CD4-positive, alpha-beta T cell (primary cell): ENCODE data around the gene ST14. TPM values are rescaled to one million over a fixed set of nuclear protein-coding genes. Genes with fewer than 3 reads are reported as not detected.

Experiments
- ATAC-seq: fragments of 200-7000 bp; cut with Tn5 transposase; one replicate; pipeline ENCODE4 v1.10.0; 2022; ENCODE audit warnings: mild to moderate bottlenecking; ENCODE audit not compliant: poor library complexity
- CTCF ChIA-PET: fragments of 350-600 bp; sonication (Branson Sonifier 250); formaldehyde crosslinking; loops from one replicate; lab custom pipeline; 2021; ENCODE audit warnings: antibody characterized with exemption, inconsistent platforms; lab: Charles Lee
- POLR2A ChIA-PET: fragments of 350-600 bp; sonication (Branson Sonifier 250); formaldehyde crosslinking; loops from one replicate; lab custom pipeline; 2021; ENCODE audit warnings: antibody characterized with exemption, inconsistent platforms; lab: Charles Lee
- DNase-seq, 14 experiments: peaks; one replicate each; pipeline ENCODE4 v3.0.0-alpha.2; 2013 to 2020; ENCODE audit warnings: mixed read lengths in 2 of 14
- H3K27ac ChIP-seq, 2 donors: one replicate each; pipeline versions ENCODE4 v1.5.1 to v1.7.0; 2013; ENCODE audit warnings: low read length in 2 of 2, low read depth in 1 of 2, mild to moderate bottlenecking in 1 of 2
- H3K27me3 ChIP-seq, 2 experiments: 1 replicate in 1 of 2; 2 replicates in 1 of 2; pipeline versions ENCODE4 v1.6.1 to v1.7.0; 2013; ENCODE audit warnings: low read length in 2 of 2, control low read depth in 1 of 2, mild to moderate bottlenecking in 1 of 2, moderate library complexity in 1 of 2; ENCODE audit not compliant: insufficient read depth in 2 of 2, control insufficient read depth in 1 of 2
- H3K36me3 ChIP-seq: one replicate; pipeline ENCODE4 v1.6.1; 2013; ENCODE audit warnings: low read length, control low read depth; ENCODE audit not compliant: insufficient read depth
- H3K4me1 ChIP-seq: one replicate; pipeline ENCODE4 v1.6.1; 2013; ENCODE audit warnings: low read length, control low read depth; ENCODE audit not compliant: insufficient read depth
- H3K4me3 ChIP-seq: one replicate; pipeline ENCODE4 v1.5.1; 2013; ENCODE audit warnings: mild to moderate bottlenecking, low read length, moderate library complexity
- H3K9me3 ChIP-seq, 2 experiments: 1 replicate in 1 of 2; 2 replicates in 1 of 2; pipeline versions ENCODE4 v1.6.1 to v1.7.0; 2013; ENCODE audit warnings: low read length in 2 of 2, mild to moderate bottlenecking in 2 of 2, control low read depth in 1 of 2, moderate library complexity in 1 of 2; ENCODE audit not compliant: control insufficient read depth in 1 of 2, insufficient read depth in 1 of 2
- H3K27ac Mint-ChIP-seq: one replicate; pipeline ENCODE4 v1.8.0; 2020; ENCODE audit warnings: mixed read lengths
- H3K27me3 Mint-ChIP-seq: one replicate; pipeline ENCODE4 v1.8.0; 2021; ENCODE audit warnings: mixed read lengths
- H3K36me3 Mint-ChIP-seq: one replicate; pipeline ENCODE4 v1.8.0; 2021; ENCODE audit warnings: low read depth, mixed read lengths
- H3K4me1 Mint-ChIP-seq: one replicate; pipeline ENCODE4 v1.8.0; 2021; ENCODE audit warnings: low read depth, mixed read lengths
- H3K4me3 Mint-ChIP-seq: one replicate; pipeline ENCODE4 v1.8.0; 2020; ENCODE audit warnings: mild to moderate bottlenecking, mixed read lengths
- H3K9me3 Mint-ChIP-seq: one replicate; pipeline ENCODE4 v1.8.0; 2020; ENCODE audit warnings: mixed read lengths
- intact Hi-C, 2 experiments: fragments of 100-400 bp; cut with DNase I in 1 of 2; cut with micrococcal nuclease in 1 of 2; formaldehyde crosslinking; loops; one replicate each; pipeline versions ENCODE4 v1.15.1 to v1.9.0; 2023 to 2025; cut with DNase I, micrococcal nuclease
- total RNA-seq, 174 experiments: library from RNA in 2 of 174; stranded (reverse) in 2 of 174; gene quantifications; one replicate each; pipeline ENCODE4 v1.2.3 and lab custom pipeline; 2021 to 2026
- TF ChIP-seq, protein P1 (sequence below): fragments of 200-600 bp; IDR thresholded peaks from one replicate; pipeline ENCODE4 v1.8.0; 2022; ENCODE audit warnings: antibody characterized with exemption, mild to moderate bottlenecking

ST14 gene
- total RNA-seq, 2 experiments from 2014 or later = 0.25 to 0.31 TPM

- intact Hi-C loops = no loop called here
- DNase-seq (no peak), ATAC-seq (no peak)
- ChIA-PET POLR2A (no interaction called here), CTCF (interaction anchor here (2.4 kb wide), 1 partner anchor 18 kb away, joined by 7 read pairs; no protein-coding TSS in a partner anchor)
- no peak overlapping the region for H3K27ac Mint-ChIP-seq
- Histone ChIP-seq H3K27me3 (no peaks in the 10 kb centered on the region), H3K4me1 (peaks cover 18% of the 10 kb centered on the region), H3K9me3 (no peaks in the 10 kb centered on the region), H3K27ac (no peak overlapping the region), H3K36me3 (peaks cover 24% of the 10 kb centered on the region), H3K4me3 (no peak overlapping the region)
- peaks cover 13% of the 10 kb centered on the region for H3K4me1 Mint-ChIP-seq
- peaks cover 59% of the 10 kb centered on the region for H3K36me3 Mint-ChIP-seq
- H3K4me3 Mint-ChIP-seq = no peak overlapping the region
- no peaks in the 10 kb centered on the region for H3K27me3 Mint-ChIP-seq
- H3K9me3 Mint-ChIP-seq = no peaks in the 10 kb centered on the region
- TF ChIP-seq, protein P1, sequence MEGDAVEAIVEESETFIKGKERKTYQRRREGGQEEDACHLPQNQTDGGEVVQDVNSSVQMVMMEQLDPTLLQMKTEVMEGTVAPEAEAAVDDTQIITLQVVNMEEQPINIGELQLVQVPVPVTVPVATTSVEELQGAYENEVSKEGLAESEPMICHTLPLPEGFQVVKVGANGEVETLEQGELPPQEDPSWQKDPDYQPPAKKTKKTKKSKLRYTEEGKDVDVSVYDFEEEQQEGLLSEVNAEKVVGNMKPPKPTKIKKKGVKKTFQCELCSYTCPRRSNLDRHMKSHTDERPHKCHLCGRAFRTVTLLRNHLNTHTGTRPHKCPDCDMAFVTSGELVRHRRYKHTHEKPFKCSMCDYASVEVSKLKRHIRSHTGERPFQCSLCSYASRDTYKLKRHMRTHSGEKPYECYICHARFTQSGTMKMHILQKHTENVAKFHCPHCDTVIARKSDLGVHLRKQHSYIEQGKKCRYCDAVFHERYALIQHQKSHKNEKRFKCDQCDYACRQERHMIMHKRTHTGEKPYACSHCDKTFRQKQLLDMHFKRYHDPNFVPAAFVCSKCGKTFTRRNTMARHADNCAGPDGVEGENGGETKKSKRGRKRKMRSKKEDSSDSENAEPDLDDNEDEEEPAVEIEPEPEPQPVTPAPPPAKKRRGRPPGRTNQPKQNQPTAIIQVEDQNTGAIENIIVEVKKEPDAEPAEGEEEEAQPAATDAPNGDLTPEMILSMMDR = no peak
Observed at GRCh38 chr11:130114281-130114680, 45.3 kb upstream of the ST14 start.

DNA sequence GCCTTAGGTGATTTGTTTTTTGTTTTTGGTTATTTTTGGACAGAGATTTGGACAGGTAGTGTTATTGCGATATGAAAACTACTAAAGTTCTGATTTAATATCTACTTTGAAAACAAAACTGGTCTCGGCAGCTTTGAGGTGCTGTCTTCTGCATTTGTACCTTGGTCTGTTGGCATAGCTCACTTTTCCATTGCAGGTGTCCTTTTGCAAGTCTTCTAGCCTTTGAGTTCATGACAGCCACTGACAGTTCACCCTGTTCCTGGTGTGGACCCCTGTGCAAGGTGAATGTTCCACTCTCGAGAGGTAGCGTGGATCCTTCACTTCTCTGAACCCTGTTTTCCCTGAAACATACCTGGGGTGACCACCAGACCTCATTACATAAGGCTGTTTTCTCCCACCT lies 44.9 kb upstream of the ST14 start:
- H3K27ac ChIP-seq = no peak overlapping the region
- CTCF ChIA-PET = interaction anchor here (0.9 to 2.4 kb wide), 2 partner anchors 17 to 299 kb away, joined by 3 to 7 read pairs; partner anchors contain the start of gene TMEM45B
- peaks cover 17% of the 10 kb centered on the region for H3K4me1 Mint-ChIP-seq

GRCh38 chr11:130115218-130115617 lies 44.4 kb upstream of the ST14 start:
- Mint-ChIP-seq H3K27me3 (no peaks in the 10 kb centered on the region), H3K4me1 (peaks cover 21% of the 10 kb centered on the region), H3K36me3 (peaks cover 50% of the 10 kb centered on the region), H3K9me3 (no peaks in the 10 kb centered on the region), H3K4me3 (no peak overlapping the region), H3K27ac (no peak overlapping the region)
- Histone ChIP-seq H3K9me3 (no peaks in the 10 kb centered on the region), H3K4me1 (peaks cover 20% of the 10 kb centered on the region), H3K27ac (no peak overlapping the region), H3K36me3 (peaks cover 22% of the 10 kb centered on the region), H3K27me3 (no peaks in the 10 kb centered on the region), H3K4me3 (no peak overlapping the region)
- intact Hi-C loops = no loop called here
- ChIA-PET CTCF (interaction anchor here (0.9 to 2.4 kb wide), 2 partner anchors 17 to 300 kb away, joined by 3 to 7 read pairs; partner anchors contain the start of gene TMEM45B), POLR2A (interaction anchor here (1.0 kb wide), 1 partner anchor 112 kb away, joined by 3 read pairs; no protein-coding TSS in a partner anchor)
- ATAC-seq (no peak), DNase-seq (no peak)
- TF ChIP-seq, protein P1 = no peak

More for the DNA sequence above, 44.9 kb upstream of the ST14 start:
- no peak overlapping the region for H3K4me3 Mint-ChIP-seq
- H3K27ac Mint-ChIP-seq = no peak overlapping the region
- H3K36me3 Mint-ChIP-seq = peaks cover 54% of the 10 kb centered on the region
- POLR2A ChIA-PET = no interaction called here
- ATAC-seq = no peak
- no peaks in the 10 kb centered on the region for H3K27me3 ChIP-seq
- DNase-seq = no peak
- H3K36me3 ChIP-seq = peaks cover 24% of the 10 kb centered on the region
- H3K9me3 ChIP-seq = no peaks in the 10 kb centered on the region
- TF ChIP-seq, protein P1 = no peak
- no peak overlapping the region for H3K4me3 ChIP-seq
- H3K27me3 Mint-ChIP-seq = no peaks in the 10 kb centered on the region
- no peaks in the 10 kb centered on the region for H3K9me3 Mint-ChIP-seq
- intact Hi-C loops = no loop called here
- H3K4me1 ChIP-seq = peaks cover 20% of the 10 kb centered on the region
